ENCODE data around the gene ANKH. TPM values are rescaled to one million over a fixed set of nuclear protein-coding genes. Genes with fewer than 3 reads are reported as not detected.

ANKH gene
- total RNA-seq, 4 donors from 2014 or later: 18.1 to 44.5 (median 30.5) TPM

DNA sequence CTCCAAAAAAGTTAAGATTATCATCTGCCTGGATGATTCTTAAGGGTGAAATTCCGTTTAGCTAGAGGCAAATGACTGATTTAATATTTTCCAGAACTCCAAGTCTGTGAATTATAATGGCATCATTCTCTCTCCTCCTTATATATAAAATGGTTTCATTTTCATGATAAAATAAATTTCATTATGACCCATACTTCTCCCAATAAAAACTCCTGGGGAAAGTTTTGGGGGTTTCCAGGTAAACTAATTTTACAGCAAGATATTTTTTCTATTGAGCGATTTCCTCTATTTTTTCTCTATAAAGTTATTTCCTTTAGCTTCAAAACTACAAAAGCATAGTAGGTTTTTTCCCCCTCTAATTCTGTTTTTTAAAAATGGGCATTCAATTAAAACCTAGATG is 214.7 kb downstream of the ANKH start:
- TF ChIP-seq, protein P1, sequence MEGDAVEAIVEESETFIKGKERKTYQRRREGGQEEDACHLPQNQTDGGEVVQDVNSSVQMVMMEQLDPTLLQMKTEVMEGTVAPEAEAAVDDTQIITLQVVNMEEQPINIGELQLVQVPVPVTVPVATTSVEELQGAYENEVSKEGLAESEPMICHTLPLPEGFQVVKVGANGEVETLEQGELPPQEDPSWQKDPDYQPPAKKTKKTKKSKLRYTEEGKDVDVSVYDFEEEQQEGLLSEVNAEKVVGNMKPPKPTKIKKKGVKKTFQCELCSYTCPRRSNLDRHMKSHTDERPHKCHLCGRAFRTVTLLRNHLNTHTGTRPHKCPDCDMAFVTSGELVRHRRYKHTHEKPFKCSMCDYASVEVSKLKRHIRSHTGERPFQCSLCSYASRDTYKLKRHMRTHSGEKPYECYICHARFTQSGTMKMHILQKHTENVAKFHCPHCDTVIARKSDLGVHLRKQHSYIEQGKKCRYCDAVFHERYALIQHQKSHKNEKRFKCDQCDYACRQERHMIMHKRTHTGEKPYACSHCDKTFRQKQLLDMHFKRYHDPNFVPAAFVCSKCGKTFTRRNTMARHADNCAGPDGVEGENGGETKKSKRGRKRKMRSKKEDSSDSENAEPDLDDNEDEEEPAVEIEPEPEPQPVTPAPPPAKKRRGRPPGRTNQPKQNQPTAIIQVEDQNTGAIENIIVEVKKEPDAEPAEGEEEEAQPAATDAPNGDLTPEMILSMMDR (IDR thresholded peaks at IDR 0.05; ENCODE audit: low read depth): no peak

DNA sequence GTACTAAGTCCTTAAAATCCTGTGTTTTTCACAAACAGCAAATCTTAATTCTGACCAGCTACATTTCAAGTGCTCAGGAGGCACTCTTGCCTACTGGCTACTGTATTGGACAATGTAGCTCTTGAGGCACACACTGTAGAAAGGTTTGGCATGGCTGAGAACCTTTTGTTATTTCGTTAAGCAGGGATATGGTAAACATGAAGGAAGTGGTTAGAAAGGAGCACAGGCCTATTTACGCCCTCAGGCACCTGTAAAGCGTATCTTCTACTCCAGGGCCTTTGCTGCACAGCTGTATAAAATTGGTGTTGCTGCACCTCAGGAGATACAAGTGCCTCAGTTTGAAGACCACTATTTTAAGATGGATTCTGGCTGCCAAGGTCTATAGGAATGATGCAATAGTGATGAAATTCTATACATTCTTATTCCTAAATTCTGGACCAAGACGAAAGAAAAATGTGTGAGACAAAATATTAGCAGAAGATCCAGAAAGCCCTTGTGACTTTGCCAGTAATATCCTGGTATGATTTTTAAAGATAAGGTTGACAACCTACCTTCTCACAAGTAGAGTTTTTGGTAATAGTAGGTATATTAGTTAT is 216.3 kb downstream of the ANKH start:
- TF ChIP-seq, protein P1 (IDR thresholded peaks at IDR 0.05; ENCODE audit: low read depth): no peak

Small RNAs within 50 kb of the gene (small RNA-seq; reads per million reads assigned to genes)
- gene HNRNPKP5 (not detected), gene MIR4637 (not detected)

Other genes with a start within 250 kb of the ANKH start
- gene OTULIN, start 207.1 kb downstream of the ANKH start, total RNA-seq: 10 to 100 TPM; 25.8 to 42.1 (median 34.0) TPM